OCI-LY1 (cell line): ENCODE data around the gene BHLHE40.

Experiments used
- H2AFZ ChIP-seq: fragments of 200-600 bp; sonication (generic), shearing (Covaris generic); 2 replicates; pipeline ENCODE4 v1.6.0; 2014; ENCODE audit warnings: antibody characterized with exemption, mild to moderate bottlenecking, low read length
- H3F3A ChIP-seq: fragments of 200-600 bp; sonication (generic), shearing (Covaris generic); 2 replicates; pipeline ENCODE4 v1.6.0; 2014; ENCODE audit warnings: mild to moderate bottlenecking, antibody characterized with exemption, low read length, moderate library complexity; ENCODE audit not compliant: insufficient read depth
- H3K27ac ChIP-seq: fragments of 200-600 bp; sonication (generic); 2 replicates; pipeline ENCODE4 v1.5.1; 2014; ENCODE audit warnings: low read length, mixed run types, mild to moderate bottlenecking, low read depth; ENCODE audit not compliant: poor library complexity, severe bottlenecking
- H3K27me3 ChIP-seq: fragments of 200-600 bp; sonication (generic); 2 replicates; pipeline ENCODE4 v1.6.0; 2014; ENCODE audit warnings: antibody characterized with exemption, mild to moderate bottlenecking, low read length, moderate library complexity; ENCODE audit not compliant: insufficient read depth
- H3K36me3 ChIP-seq: fragments of 200-600 bp; sonication (generic); 2 replicates; pipeline ENCODE4 v1.6.1; 2014; ENCODE audit warnings: mild to moderate bottlenecking, antibody characterized with exemption, low read length, moderate library complexity, mixed read lengths; ENCODE audit not compliant: insufficient read depth
- H3K4me1 ChIP-seq: fragments of 200-600 bp; sonication (generic); 2 replicates; pipeline ENCODE4 v1.5.1; 2014; ENCODE audit warnings: mild to moderate bottlenecking, low read length, moderate library complexity; ENCODE audit not compliant: insufficient read depth, severe bottlenecking
- H3K4me2 ChIP-seq: fragments of 200-600 bp; sonication (generic), shearing (Covaris generic); 2 replicates; pipeline ENCODE4 v1.6.1; 2014; ENCODE audit warnings: low read length
- H3K4me3 ChIP-seq: fragments of 200-600 bp; sonication (generic); 2 replicates; pipeline ENCODE4 v1.5.1; 2014; ENCODE audit warnings: low read length, low read depth, mild to moderate bottlenecking, mixed read lengths; ENCODE audit not compliant: poor library complexity, severe bottlenecking
- H3K79me2 ChIP-seq: fragments of 200-600 bp; shearing (Covaris generic); 2 replicates; pipeline ENCODE4 v1.6.1; 2016; ENCODE audit warnings: mixed run types, low read length, mixed read lengths; ENCODE audit not compliant: insufficient read depth
- H3K9ac ChIP-seq: fragments of 200-600 bp; sonication (generic), shearing (Covaris generic); 2 replicates; pipeline ENCODE4 v1.6.1; 2014; ENCODE audit warnings: mild to moderate bottlenecking, low read length, mixed read lengths
- H3K9me2 ChIP-seq: fragments of 200-600 bp; sonication (generic), shearing (Covaris generic); 2 replicates; pipeline ENCODE4 v1.6.1; 2014; ENCODE audit warnings: low read depth, mild to moderate bottlenecking, low read length, mixed read lengths
- H3K9me3 ChIP-seq: fragments of 200-600 bp; shearing (Covaris generic); 2 replicates; pipeline ENCODE4 v1.6.1; 2014; ENCODE audit warnings: low read length, mixed read lengths
- H4K20me1 ChIP-seq: fragments of 200-600 bp; sonication (generic), shearing (Covaris generic); 2 replicates; pipeline ENCODE4 v1.6.0; 2016; ENCODE audit warnings: mild to moderate bottlenecking, low read length; ENCODE audit not compliant: insufficient read depth
- CTCF ChIP-seq: fragments of 200-600 bp; sonication (generic), shearing (Covaris generic); IDR thresholded peaks from 2 replicates; pipeline ENCODE4 v1.5.1; 2017; ENCODE audit warnings: mild to moderate bottlenecking, antibody characterized with exemption, low read length, moderate library complexity, mixed read lengths
- EZH2 ChIP-seq: fragments of 200-600 bp; sonication (generic), shearing (Covaris generic); IDR thresholded peaks from 2 replicates; pipeline ENCODE4 v1.8.0; 2017; ENCODE audit warnings: borderline replicate concordance, mixed run types, mild to moderate bottlenecking, antibody characterized with exemption, low read length, moderate library complexity, mixed read lengths

BHLHE40 gene

GRCh38 chr3:4995500-4996053 lies 16.3 kb downstream of the BHLHE40 start:
- Histone ChIP-seq H3K36me3 (no peaks in the 10 kb centered on the region), H3F3A (no peaks in the 10 kb centered on the region), H3K79me2 (no peaks in the 10 kb centered on the region), H4K20me1 (no peaks in the 10 kb centered on the region), H3K9ac (no peak overlapping the region), H2AFZ (no peak overlapping the region), H3K4me1 (no peaks in the 10 kb centered on the region), H3K9me3 (no peaks in the 10 kb centered on the region), H3K4me3 (no peak overlapping the region), H3K4me2 (no peak overlapping the region), H3K27ac (no peak overlapping the region), H3K27me3 (no peaks in the 10 kb centered on the region), H3K9me2 (no peaks in the 10 kb centered on the region)
- no peak for TF ChIP-seq CTCF
- no peak for TF ChIP-seq EZH2

- Histone ChIP-seq H3K9me2 (no peaks in the 10 kb centered on the region), H3K27me3 (no peaks in the 10 kb centered on the region), H3K4me3 (no peak overlapping the region), H3K9me3 (no peaks in the 10 kb centered on the region), H3K9ac (no peak overlapping the region), H4K20me1 (no peaks in the 10 kb centered on the region), H2AFZ (no peak overlapping the region), H3K79me2 (no peaks in the 10 kb centered on the region), H3K27ac (no peak overlapping the region), H3K4me1 (no peaks in the 10 kb centered on the region), H3F3A (no peaks in the 10 kb centered on the region), H3K4me2 (no peak overlapping the region), H3K36me3 (no peaks in the 10 kb centered on the region)
- TF ChIP-seq CTCF, result no peak
- no peak for TF ChIP-seq EZH2
These were observed 17.1 kb downstream of the BHLHE40 start for GRCh38 chr3:4996223-4996765.

GRCh38 chr3:4996771-4997291 lies 17.6 kb downstream of the BHLHE40 start:
- TF ChIP-seq EZH2, result no peak
- no peak for TF ChIP-seq CTCF
- Histone ChIP-seq H3K36me3 (no peaks in the 10 kb centered on the region), H3K9me3 (no peaks in the 10 kb centered on the region), H3K4me2 (no peak overlapping the region), H3K79me2 (no peaks in the 10 kb centered on the region), H3K9me2 (no peaks in the 10 kb centered on the region), H4K20me1 (no peaks in the 10 kb centered on the region), H3K4me3 (no peak overlapping the region), H3K9ac (no peak overlapping the region), H2AFZ (no peak overlapping the region), H3F3A (no peaks in the 10 kb centered on the region), H3K27ac (no peak overlapping the region), H3K4me1 (no peaks in the 10 kb centered on the region), H3K27me3 (no peaks in the 10 kb centered on the region)
